Mesothelial cell of epicardium (in vitro differentiated cells): ENCODE data around the gene SSX2B. TPM values are rescaled to one million over a fixed set of nuclear protein-coding genes. Genes with fewer than 3 reads are reported as not detected.
"Not testable (repeated sequence)": the region's sequence is repeated elsewhere in the genome, so short reads cannot be mapped to it uniquely, and the experiment has no call there.

Experiments
- DNase-seq, 2 experiments: peaks; one replicate each; pipeline ENCODE4 v3.0.0; 2021; ENCODE audit warnings: low spot score in 2 of 2; ENCODE audit not compliant: unreplicated experiment in 2 of 2
- H3K27ac Mint-ChIP-seq: 2 replicates; pipeline ENCODE4 v1.8.0; 2021; ENCODE audit warnings: mixed read lengths
- H3K27me3 Mint-ChIP-seq: 2 replicates; pipeline ENCODE4 v1.8.0; 2021; ENCODE audit warnings: low read depth, mixed read lengths
- H3K36me3 Mint-ChIP-seq: 2 replicates; pipeline ENCODE4 v1.8.0; 2021; ENCODE audit warnings: mixed read lengths
- H3K4me1 Mint-ChIP-seq: 2 replicates; pipeline ENCODE4 v1.8.0; 2021; ENCODE audit warnings: mixed read lengths
- H3K4me3 Mint-ChIP-seq: 2 replicates; pipeline ENCODE4 v1.8.0; 2021; ENCODE audit warnings: mild to moderate bottlenecking, moderate library complexity, mixed read lengths
- H3K9me3 Mint-ChIP-seq: 2 replicates; pipeline ENCODE4 v1.8.0; 2021; ENCODE audit warnings: mixed read lengths
- total RNA-seq: library from RNA; stranded (reverse); gene quantifications from 3 replicates; pipeline ENCODE4 v1.2.1, GENCODE V29; 2021

The SSX2B gene, protein sequence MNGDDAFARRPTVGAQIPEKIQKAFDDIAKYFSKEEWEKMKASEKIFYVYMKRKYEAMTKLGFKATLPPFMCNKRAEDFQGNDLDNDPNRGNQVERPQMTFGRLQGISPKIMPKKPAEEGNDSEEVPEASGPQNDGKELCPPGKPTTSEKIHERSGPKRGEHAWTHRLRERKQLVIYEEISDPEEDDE
- total RNA-seq: not detected in 3 replicates

DNA sequence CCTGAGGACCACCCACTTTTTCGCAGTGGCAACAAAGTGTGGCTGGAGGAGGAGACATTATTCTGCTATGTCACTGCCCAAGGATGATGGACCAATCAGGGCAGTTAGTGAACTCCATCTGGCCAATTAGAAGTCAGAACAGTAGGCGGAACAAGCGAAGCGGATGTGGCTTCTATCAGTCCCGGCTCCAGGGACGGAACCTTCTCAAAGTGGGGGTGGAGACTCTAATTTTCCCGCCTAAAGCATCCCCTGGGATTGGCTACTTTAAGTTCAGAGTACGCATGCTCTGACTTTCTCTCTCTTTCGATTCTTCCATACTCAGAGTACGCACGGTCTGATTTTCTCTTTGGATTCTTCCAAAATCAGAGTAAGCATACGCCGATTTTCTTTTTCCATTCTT lies at the start of gene SSX2B:
Gene SSX2B, plus strand, starts transcription at position 301 of the 400 bp plus-strand sequence. CDS start 1,429 bp downstream, outside the sequence.
- not testable (repeated sequence) for H3K4me3 Mint-ChIP-seq, H3K27me3 Mint-ChIP-seq, H3K9me3 Mint-ChIP-seq, H3K27ac Mint-ChIP-seq, DNase-seq, H3K36me3 Mint-ChIP-seq, H3K4me1 Mint-ChIP-seq

DNA sequence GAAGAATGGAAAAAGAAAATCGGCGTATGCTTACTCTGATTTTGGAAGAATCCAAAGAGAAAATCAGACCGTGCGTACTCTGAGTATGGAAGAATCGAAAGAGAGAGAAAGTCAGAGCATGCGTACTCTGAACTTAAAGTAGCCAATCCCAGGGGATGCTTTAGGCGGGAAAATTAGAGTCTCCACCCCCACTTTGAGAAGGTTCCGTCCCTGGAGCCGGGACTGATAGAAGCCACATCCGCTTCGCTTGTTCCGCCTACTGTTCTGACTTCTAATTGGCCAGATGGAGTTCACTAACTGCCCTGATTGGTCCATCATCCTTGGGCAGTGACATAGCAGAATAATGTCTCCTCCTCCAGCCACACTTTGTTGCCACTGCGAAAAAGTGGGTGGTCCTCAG lies 44.0 kb upstream of the SSX2B start, which contains the start of gene SSX2:
Gene SSX2, minus strand, starts transcription at position 101 of the 400 bp plus-strand sequence. CDS start 1,429 bp downstream, outside the sequence.
- not testable (repeated sequence) for H3K27ac Mint-ChIP-seq, H3K4me3 Mint-ChIP-seq, H3K36me3 Mint-ChIP-seq, H3K27me3 Mint-ChIP-seq, DNase-seq, H3K9me3 Mint-ChIP-seq, H3K4me1 Mint-ChIP-seq

DNA sequence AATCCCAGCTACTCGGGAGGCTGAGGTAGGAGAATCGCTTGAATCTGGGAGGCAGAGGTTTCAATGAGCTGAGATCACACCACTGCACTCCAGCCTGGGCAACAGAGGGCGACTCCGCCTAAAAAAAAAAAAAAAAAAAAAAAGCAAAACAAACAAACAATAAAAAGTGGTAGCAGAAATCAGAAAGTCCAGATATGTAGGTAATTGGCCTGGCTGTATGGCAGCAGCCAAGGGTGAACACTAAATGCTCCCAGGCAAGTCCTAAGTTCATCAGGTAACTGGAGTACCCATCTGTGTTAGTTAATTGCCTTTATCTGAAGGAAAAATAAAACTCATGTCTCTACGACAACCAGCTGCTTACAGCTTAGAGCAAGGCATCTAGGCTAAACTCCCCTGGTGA lies 14.9 kb downstream of the SSX2B start:
- H3K27ac Mint-ChIP-seq, DNase-seq, H3K27me3 Mint-ChIP-seq, H3K4me3 Mint-ChIP-seq, H3K9me3 Mint-ChIP-seq, H3K4me1 Mint-ChIP-seq, H3K36me3 Mint-ChIP-seq: not testable (repeated sequence)

DNA sequence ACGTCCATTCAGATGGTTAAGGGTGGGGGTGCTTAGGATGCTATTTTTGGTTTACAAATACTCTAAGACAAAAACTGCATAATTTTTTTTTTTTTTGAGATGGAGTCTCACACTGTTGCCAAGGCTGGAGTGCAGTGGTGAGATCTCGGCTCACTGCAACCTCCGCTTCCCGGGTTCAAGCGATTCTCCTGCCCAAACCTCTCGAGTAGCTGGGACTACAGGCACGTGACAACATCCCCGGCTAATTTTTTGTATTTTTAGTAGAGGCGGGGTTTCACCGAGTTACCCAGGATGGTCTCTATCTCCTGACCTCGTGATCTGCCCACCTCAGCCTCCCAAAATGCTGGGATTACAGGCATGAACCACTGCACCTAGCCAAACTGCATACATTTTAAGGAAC lies 22.5 kb downstream of the SSX2B start:
- not testable (repeated sequence) for H3K36me3 Mint-ChIP-seq, H3K27me3 Mint-ChIP-seq, H3K27ac Mint-ChIP-seq, H3K4me3 Mint-ChIP-seq, DNase-seq, H3K9me3 Mint-ChIP-seq, H3K4me1 Mint-ChIP-seq

DNA sequence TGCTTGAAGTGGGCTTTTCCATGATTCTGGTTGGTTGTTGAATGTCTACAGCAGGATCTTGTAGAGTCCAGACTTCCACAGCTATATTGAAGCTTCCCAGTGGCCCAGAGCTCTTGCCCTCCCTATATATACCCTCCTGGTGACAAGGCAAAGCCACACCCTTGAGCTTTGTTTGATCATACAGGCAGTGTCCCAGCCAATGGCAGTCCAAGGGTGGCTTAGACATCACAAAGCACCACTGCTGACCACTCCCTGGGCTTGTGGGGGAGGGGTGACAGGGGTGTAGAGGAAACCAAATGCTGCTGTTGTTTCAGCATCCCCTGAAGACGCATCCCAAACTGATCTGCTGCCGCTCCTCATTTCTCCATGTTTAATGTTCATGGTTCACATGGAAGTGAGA lies 46.3 kb downstream of the SSX2B start, which contains the start of gene SPANXN5:
Gene SPANXN5, minus strand, starts transcription at position 101 of the 400 bp plus-strand sequence. Its CDS starts 79 bp downstream, at position 22.
- H3K4me3 Mint-ChIP-seq, H3K27me3 Mint-ChIP-seq, H3K27ac Mint-ChIP-seq, H3K4me1 Mint-ChIP-seq, H3K36me3 Mint-ChIP-seq, DNase-seq: not testable (repeated sequence)
- H3K9me3 Mint-ChIP-seq: peaks cover 21% of the 10 kb centered on the region

DNA sequence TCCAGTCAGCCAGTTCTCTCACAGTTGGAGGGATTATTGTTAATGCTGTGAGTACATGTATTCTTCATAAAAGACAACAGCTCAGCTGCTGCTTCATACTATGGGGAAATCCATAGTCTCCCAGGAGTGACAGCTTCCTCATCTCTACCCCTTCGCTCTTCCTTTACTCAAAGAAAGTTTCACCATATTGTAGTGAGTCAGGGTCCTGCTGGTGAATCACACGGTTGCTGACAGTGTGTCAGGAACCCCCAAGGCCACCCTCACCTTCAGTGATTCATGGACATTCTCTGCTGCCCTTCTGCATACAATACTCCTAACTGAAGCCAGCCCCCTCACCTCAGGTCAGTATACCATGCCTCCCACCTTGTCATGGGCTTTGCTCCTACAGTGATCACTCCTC lies 53.8 kb downstream of the SSX2B start:
- H3K36me3 Mint-ChIP-seq, H3K27me3 Mint-ChIP-seq, H3K27ac Mint-ChIP-seq, H3K4me3 Mint-ChIP-seq, H3K4me1 Mint-ChIP-seq, DNase-seq: not testable (repeated sequence)
- H3K9me3 Mint-ChIP-seq: peaks cover 14% of the 10 kb centered on the region

Other genes starting within 250 kb of the SSX2B start
- gene XAGE1B, start 234.2 kb upstream of the SSX2B start, total RNA-seq: not detected in 3 replicates
- gene SSX7, start 96.4 kb upstream of the SSX2B start, total RNA-seq: not detected in 3 replicates
- gene SSX2, start 44.1 kb upstream of the SSX2B start, total RNA-seq: not detected in 3 replicates
- gene SPANXN5, start 46.2 kb downstream of the SSX2B start, total RNA-seq: not detected in 3 replicates
- gene XAGE5, start 60.0 kb downstream of the SSX2B start, total RNA-seq: not detected in 3 replicates
- not detected in 3 replicates for gene XAGE3, start 116.8 kb downstream of the SSX2B start, total RNA-seq
- gene FAM156B, start 146.1 kb downstream of the SSX2B start, total RNA-seq: 18.5 to 29.1 TPM (median 23.3 TPM) in 3 replicates
- gene FAM156A, start 207.3 kb downstream of the SSX2B start, total RNA-seq: 30.1 to 38.0 TPM (median 34.3 TPM) in 3 replicates